Activated CD8-positive, alpha-beta memory T cell treated with anti-CD3 and anti-CD28 coated beads, Interleukin-2, amount 10 ng/mL, durations not matched to agents 7 days and 5 days (primary cell): ENCODE measurements around the gene TBCEL. TPM values are rescaled to one million over a fixed set of nuclear protein-coding genes. Genes with fewer than 3 reads are reported as not detected.

ENCODE experiments used
- ATAC-seq: fragments of 150-1000 bp; cut with Tn5 transposase; one replicate; pipeline ENCODE4 v1.10.0; 2021; ENCODE audit warnings: moderate library complexity
- CTCF ChIA-PET: fragments of 350-600 bp; sonication (Branson Sonifier 250); formaldehyde crosslinking; loops from one replicate; lab custom pipeline; 2021; ENCODE audit warnings: antibody characterized with exemption; lab: Charles Lee
- DNase-seq: peaks from one replicate; pipeline ENCODE4 v3.0.0-alpha.2; 2020
- H3K27ac Mint-ChIP-seq: one replicate; pipeline ENCODE4 v1.8.0; 2021; ENCODE audit warnings: mild to moderate bottlenecking, mixed read lengths
- H3K27me3 Mint-ChIP-seq: one replicate; pipeline ENCODE4 v1.8.0; 2021; ENCODE audit warnings: mixed read lengths
- H3K36me3 Mint-ChIP-seq: one replicate; pipeline ENCODE4 v1.8.0; 2021; ENCODE audit warnings: mild to moderate bottlenecking, mixed read lengths
- H3K4me1 Mint-ChIP-seq: one replicate; pipeline ENCODE4 v1.8.0; 2021; ENCODE audit warnings: mixed read lengths
- H3K4me3 Mint-ChIP-seq: one replicate; pipeline ENCODE4 v1.8.0; 2021; ENCODE audit warnings: mild to moderate bottlenecking, moderate library complexity, mixed read lengths
- H3K9me3 Mint-ChIP-seq: one replicate; pipeline ENCODE4 v1.8.0; 2022; ENCODE audit warnings: low read depth, mixed read lengths
- total RNA-seq, 2 experiments: library from RNA; stranded (reverse); gene quantifications; one replicate each; pipeline ENCODE4 v1.2.3, GENCODE V29; 2021

TBCEL gene
- total RNA-seq, 2 experiments from 2014 or later: 11.2 to 14.0 TPM

- DNase-seq (no peak), ATAC-seq (no peak)
- H3K27me3 Mint-ChIP-seq: no peaks in the 10 kb centered on the region
- H3K36me3 Mint-ChIP-seq: peaks cover 33% of the 10 kb centered on the region
- no peaks in the 10 kb centered on the region for H3K9me3 Mint-ChIP-seq
- H3K27ac Mint-ChIP-seq: no peak overlapping the region
- CTCF ChIA-PET: no interaction called here
- H3K4me1 Mint-ChIP-seq: peaks cover 22% of the 10 kb centered on the region
- H3K4me3 Mint-ChIP-seq: no peak overlapping the region
Observed at GRCh38 chr11:121057922-121058321, 34.0 kb downstream of the TBCEL start.

DNA sequence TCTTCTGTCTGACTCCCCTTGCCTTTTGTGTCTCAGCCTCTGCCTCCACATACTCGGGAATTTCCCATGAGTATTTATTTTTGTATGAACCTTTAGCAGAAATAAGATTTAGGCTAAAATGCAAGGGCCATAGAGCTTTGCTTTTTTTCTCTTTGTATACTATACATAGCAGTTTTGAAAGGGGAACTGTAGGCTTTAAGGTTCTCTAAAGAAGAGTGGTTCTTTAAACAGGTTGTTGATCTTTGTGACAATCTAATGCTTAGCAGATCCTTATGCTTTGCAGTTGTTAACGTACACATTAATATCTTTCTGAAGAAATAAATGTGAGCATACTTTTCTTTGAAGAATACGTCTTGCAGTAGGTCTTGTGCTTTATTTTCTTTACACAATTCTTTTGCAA, 35.0 kb downstream of the TBCEL start:
- ATAC-seq (no peak), DNase-seq (no peak)
- Mint-ChIP-seq H3K9me3 (no peaks in the 10 kb centered on the region), H3K27me3 (no peaks in the 10 kb centered on the region), H3K36me3 (peaks cover 38% of the 10 kb centered on the region), H3K27ac (no peak overlapping the region), H3K4me3 (no peak overlapping the region), H3K4me1 (peaks cover 22% of the 10 kb centered on the region)
- CTCF ChIA-PET: no interaction called here

- H3K27me3 Mint-ChIP-seq: no peaks in the 10 kb centered on the region
- H3K9me3 Mint-ChIP-seq: no peaks in the 10 kb centered on the region
- CTCF ChIA-PET: no interaction called here
- ATAC-seq (peak; percentile 89), DNase-seq (no peak)
- H3K36me3 Mint-ChIP-seq: peaks cover 35% of the 10 kb centered on the region
- peaks cover 22% of the 10 kb centered on the region for H3K4me1 Mint-ChIP-seq
- H3K27ac Mint-ChIP-seq: peak overlapping the region; percentile 54
- no peak overlapping the region for H3K4me3 Mint-ChIP-seq
Observed at GRCh38 chr11:121059605-121060004, 35.7 kb downstream of the TBCEL start.

DNA sequence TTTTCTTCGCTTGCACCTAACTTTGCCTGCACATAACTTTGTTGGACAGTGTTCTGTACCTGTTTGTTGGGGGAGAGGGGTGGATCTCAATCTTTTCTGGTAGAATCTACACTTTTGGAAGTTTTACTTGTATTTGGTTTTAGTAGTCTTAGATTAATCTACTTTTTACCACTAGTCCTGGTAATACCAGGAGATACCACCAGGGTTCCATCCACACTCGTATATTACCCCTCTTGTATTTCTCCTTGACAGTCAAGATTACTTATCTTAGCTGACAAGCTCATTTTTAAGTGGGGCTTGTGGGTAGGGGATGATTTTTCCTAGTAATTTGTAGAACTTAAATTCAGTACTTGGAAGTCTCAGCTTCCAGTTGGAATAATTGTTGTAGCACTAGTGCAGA, 39.8 kb downstream of the TBCEL start:
- Mint-ChIP-seq H3K27me3 (no peaks in the 10 kb centered on the region), H3K27ac (no peak overlapping the region), H3K4me3 (no peak overlapping the region), H3K9me3 (no peaks in the 10 kb centered on the region), H3K36me3 (peaks cover 18% of the 10 kb centered on the region), H3K4me1 (peaks cover 14% of the 10 kb centered on the region)
- ATAC-seq (no peak), DNase-seq (no peak)
- CTCF ChIA-PET: interaction anchor here (1.1 kb wide), 1 partner anchor 10 kb away, joined by 3 read pairs; no protein-coding TSS in a partner anchor

DNA sequence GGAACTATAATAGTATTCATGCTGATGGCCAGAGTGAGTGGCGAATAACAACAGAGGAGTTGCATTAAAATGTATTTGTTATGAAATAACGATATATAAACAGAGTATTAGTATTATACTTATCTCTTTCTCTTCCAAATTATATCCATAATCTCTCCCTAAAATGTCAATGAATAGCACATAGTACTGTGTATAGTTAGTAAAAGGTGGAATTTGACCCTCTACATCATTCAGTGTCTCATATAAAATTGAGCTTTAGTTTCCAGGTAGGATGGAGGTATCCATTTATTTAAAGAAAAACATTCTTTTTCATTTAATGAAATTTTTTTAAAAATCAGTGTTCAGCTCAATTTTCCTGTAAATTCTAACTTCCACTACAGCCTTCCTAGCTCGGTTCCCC, 42.7 kb downstream of the TBCEL start:
- peaks cover 23% of the 10 kb centered on the region for H3K36me3 Mint-ChIP-seq
- CTCF ChIA-PET: no interaction called here
- H3K4me3 Mint-ChIP-seq: no peak overlapping the region
- no peaks in the 10 kb centered on the region for H3K27me3 Mint-ChIP-seq
- no peak overlapping the region for H3K27ac Mint-ChIP-seq
- H3K4me1 Mint-ChIP-seq: no peaks in the 10 kb centered on the region
- ATAC-seq: no peak
- no peaks in the 10 kb centered on the region for H3K9me3 Mint-ChIP-seq
- DNase-seq: no peak

DNA sequence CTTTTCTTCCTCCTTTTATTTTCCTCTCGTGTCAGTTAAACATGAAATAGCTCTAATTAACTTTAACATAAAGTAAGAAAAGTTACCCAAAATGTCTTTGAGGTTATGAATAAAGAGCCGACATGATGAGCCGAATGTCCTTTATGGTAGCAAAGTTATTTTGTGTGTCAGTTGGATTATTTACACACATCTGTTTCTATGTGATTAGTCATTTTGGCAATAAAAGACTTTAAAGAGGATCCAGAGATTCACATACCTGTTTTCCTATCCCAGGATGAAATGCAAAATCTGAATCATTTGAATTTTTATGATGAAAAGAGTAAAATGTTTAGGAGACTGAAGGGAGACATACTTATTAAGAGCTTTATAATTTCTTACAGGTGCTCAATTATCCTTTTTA, 43.1 kb downstream of the TBCEL start:
- CTCF ChIA-PET: no interaction called here
- no peaks in the 10 kb centered on the region for H3K27me3 Mint-ChIP-seq
- no peak overlapping the region for H3K4me3 Mint-ChIP-seq
- H3K36me3 Mint-ChIP-seq: peaks cover 25% of the 10 kb centered on the region
- DNase-seq: no peak
- H3K4me1 Mint-ChIP-seq: no peaks in the 10 kb centered on the region
- no peak overlapping the region for H3K27ac Mint-ChIP-seq
- H3K9me3 Mint-ChIP-seq: no peaks in the 10 kb centered on the region
- no peak for ATAC-seq

DNA sequence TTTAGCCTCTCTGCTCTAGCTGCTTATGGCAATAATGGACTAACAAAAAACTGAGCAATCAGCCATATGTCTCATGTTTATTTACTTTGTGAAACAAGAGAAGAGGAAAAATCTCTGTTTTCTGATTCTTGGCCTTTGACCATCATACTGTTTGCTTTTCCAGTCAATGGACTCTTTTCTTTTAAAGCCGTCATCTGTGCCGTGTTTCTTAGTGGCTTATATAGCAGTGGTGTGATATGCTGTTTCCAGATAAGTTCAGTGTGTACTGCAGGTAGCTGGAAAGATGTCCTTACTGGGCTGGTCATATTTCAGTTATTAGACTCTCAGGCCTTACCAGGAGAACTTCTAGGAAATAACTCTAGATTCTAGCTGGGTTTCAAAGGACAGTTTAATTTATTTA, 43.6 kb downstream of the TBCEL start:
- H3K9me3 Mint-ChIP-seq: no peaks in the 10 kb centered on the region
- H3K27me3 Mint-ChIP-seq: no peaks in the 10 kb centered on the region
- no peak overlapping the region for H3K27ac Mint-ChIP-seq
- DNase-seq: no peak
- ATAC-seq: no peak
- no peak overlapping the region for H3K4me3 Mint-ChIP-seq
- H3K4me1 Mint-ChIP-seq: no peaks in the 10 kb centered on the region
- CTCF ChIA-PET: no interaction called here
- H3K36me3 Mint-ChIP-seq: peaks cover 25% of the 10 kb centered on the region

DNA sequence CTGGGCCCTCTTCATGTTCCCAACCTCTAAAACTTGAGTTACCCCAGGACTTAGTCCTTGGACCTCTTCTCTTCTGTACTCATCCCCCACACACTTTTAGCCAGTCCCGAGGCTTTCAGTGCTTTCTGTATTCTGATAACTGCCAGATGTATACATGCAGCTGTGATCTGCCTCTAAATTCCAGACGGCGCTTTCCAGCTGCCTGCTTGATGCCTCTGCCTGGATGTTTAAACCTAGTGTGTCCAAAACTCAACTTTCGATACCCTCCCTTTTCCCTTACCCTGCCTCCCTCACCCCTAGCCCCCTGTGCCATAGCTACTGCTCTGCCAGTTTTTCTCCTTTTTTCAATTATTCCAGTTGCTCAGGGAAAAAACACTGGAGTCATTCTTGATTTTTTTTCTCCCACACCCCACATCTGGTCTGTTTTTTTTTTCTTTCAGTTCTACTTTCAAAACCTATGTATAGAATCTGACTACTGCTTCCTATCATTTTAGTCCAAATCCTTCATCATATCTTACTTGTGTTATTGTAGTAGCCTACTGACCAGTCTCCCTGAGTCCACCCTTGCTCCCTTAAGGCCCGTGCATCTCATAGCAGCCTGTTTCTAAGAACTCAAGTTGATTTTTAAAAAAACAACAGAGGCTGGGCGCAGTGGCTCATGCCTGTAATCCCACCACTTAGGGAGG, 44.2 kb downstream of the TBCEL start:
- ATAC-seq (no peak), DNase-seq (no peak)
- no peaks in the 10 kb centered on the region for H3K27me3 Mint-ChIP-seq
- no peak overlapping the region for H3K27ac Mint-ChIP-seq
- peaks cover 23% of the 10 kb centered on the region for H3K36me3 Mint-ChIP-seq
- CTCF ChIA-PET: no interaction called here
- no peak overlapping the region for H3K4me3 Mint-ChIP-seq
- H3K4me1 Mint-ChIP-seq: no peaks in the 10 kb centered on the region
- no peaks in the 10 kb centered on the region for H3K9me3 Mint-ChIP-seq

DNA sequence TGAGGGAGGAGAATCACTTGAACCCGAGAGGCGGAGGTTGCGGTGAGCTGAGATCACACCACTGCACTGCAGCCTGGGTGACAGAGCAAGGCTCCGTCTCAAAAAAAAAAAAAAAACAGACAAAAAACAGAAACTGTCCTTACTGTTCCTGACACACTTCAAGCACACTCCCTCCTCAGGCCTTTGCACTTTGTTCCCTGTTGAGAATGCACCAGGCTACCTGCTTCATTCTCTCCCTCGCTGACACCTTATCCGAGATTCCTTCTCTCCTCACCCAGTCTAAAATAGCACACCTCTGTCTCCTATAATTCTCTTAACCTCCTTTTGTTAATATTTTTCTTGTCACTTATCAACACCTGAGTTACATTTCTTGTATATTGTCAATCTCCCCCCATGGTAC, 44.9 kb downstream of the TBCEL start:
- no peaks in the 10 kb centered on the region for H3K27me3 Mint-ChIP-seq
- H3K9me3 Mint-ChIP-seq: no peaks in the 10 kb centered on the region
- no peak for ATAC-seq
- DNase-seq: no peak
- CTCF ChIA-PET: no interaction called here
- H3K4me1 Mint-ChIP-seq: no peaks in the 10 kb centered on the region
- H3K27ac Mint-ChIP-seq: no peak overlapping the region
- peaks cover 18% of the 10 kb centered on the region for H3K36me3 Mint-ChIP-seq
- H3K4me3 Mint-ChIP-seq: no peak overlapping the region

- CTCF ChIA-PET: no interaction called here
- H3K27ac Mint-ChIP-seq: no peak overlapping the region
- no peaks in the 10 kb centered on the region for H3K27me3 Mint-ChIP-seq
- no peak overlapping the region for H3K4me3 Mint-ChIP-seq
- no peaks in the 10 kb centered on the region for H3K4me1 Mint-ChIP-seq
- peaks cover 21% of the 10 kb centered on the region for H3K36me3 Mint-ChIP-seq
- DNase-seq (no peak), ATAC-seq (no peak)
- no peaks in the 10 kb centered on the region for H3K9me3 Mint-ChIP-seq
Observed at GRCh38 chr11:121070951-121071845, 47.3 kb downstream of the TBCEL start.

DNA sequence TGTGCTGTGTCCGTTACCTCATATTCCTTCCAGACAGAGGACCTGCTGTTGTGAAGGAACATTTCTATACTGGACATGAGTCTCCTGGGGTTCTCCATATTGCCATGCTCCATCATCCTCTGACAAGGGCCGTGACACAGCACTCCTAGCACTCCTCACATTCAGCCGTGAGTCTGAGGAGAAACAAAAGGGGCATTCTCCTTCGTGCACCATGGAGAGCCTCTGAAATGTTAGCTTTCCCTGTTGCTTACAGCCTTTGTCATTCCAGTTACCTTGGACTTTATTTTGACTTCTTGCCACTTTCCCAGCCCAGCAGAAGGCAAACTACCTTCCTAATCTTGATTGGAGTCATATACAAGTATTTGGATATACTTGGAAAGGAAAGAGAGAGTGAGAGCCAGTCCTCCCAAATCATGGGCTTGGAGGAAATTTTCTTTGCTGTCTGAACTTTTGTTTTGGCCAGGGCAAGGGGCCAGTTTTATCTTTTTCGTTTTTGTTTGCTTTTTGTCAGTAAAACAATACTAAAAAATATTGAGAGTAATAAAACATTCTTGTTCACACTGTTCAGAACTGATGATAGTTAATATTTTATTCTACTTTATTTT, 48.0 kb downstream of the TBCEL start:
- CTCF ChIA-PET: no interaction called here
- H3K4me3 Mint-ChIP-seq: no peak overlapping the region
- H3K27ac Mint-ChIP-seq: no peak overlapping the region
- no peaks in the 10 kb centered on the region for H3K9me3 Mint-ChIP-seq
- no peaks in the 10 kb centered on the region for H3K27me3 Mint-ChIP-seq
- H3K36me3 Mint-ChIP-seq: peaks cover 21% of the 10 kb centered on the region
- DNase-seq: no peak
- no peak for ATAC-seq
- no peaks in the 10 kb centered on the region for H3K4me1 Mint-ChIP-seq

GRCh38 chr11:121081321-121081720, 57.4 kb downstream of the TBCEL start:
- CTCF ChIA-PET: no interaction called here

GRCh38 chr11:121082219-121082618, 58.3 kb downstream of the TBCEL start:
- no peaks in the 10 kb centered on the region for H3K9me3 Mint-ChIP-seq
- no peak overlapping the region for H3K4me3 Mint-ChIP-seq
- H3K36me3 Mint-ChIP-seq: peaks cover 8% of the 10 kb centered on the region
- peaks cover 1% of the 10 kb centered on the region for H3K4me1 Mint-ChIP-seq
- no peak overlapping the region for H3K27ac Mint-ChIP-seq
- no peak for ATAC-seq
- no peaks in the 10 kb centered on the region for H3K27me3 Mint-ChIP-seq
- CTCF ChIA-PET: no interaction called here
- DNase-seq: no peak

More at GRCh38 chr11:121081321-121081720, 57.4 kb downstream of the TBCEL start:
- no peaks in the 10 kb centered on the region for H3K27me3 Mint-ChIP-seq
- peaks cover 1% of the 10 kb centered on the region for H3K4me1 Mint-ChIP-seq
- H3K27ac Mint-ChIP-seq: no peak overlapping the region
- H3K36me3 Mint-ChIP-seq: peaks cover 5% of the 10 kb centered on the region
- no peak overlapping the region for H3K4me3 Mint-ChIP-seq
- no peaks in the 10 kb centered on the region for H3K9me3 Mint-ChIP-seq
- no peak for ATAC-seq
- DNase-seq: no peak
